HG02885 (cell line): ENCODE measurements around the gene SIRT4.
A peak's percentile ranks its signal among the peaks of the same experiment; 100 is the strongest.

Experiments used
- ATAC-seq: cut with Tn5 transposase; IDR thresholded peaks from one replicate; pipeline ENCODE4 v1.9.1; 2021; ENCODE audit warnings: mild to moderate bottlenecking; ENCODE audit not compliant: unreplicated experiment, poor library complexity

Gene SIRT4

GRCh38 chr12:120276734-120277133, 25.4 kb upstream of the SIRT4 start:
- ATAC-seq, result no peak

- no peak for ATAC-seq
Measured at GRCh38 chr12:120278137-120279069, 23.7 kb upstream of the SIRT4 start.

- ATAC-seq, result no peak
Measured at GRCh38 chr12:120283318-120283717, 18.8 kb upstream of the SIRT4 start.

GRCh38 chr12:120284381-120284780, 17.7 kb upstream of the SIRT4 start:
- ATAC-seq, result no peak

- no peak for ATAC-seq
Measured at GRCh38 chr12:120286768-120287490, 15.2 kb upstream of the SIRT4 start.

- no peak for ATAC-seq
Measured at GRCh38 chr12:120287491-120287890, 14.6 kb upstream of the SIRT4 start.

- no peak for ATAC-seq
Measured at GRCh38 chr12:120290609-120291305, 11.4 kb upstream of the SIRT4 start.

GRCh38 chr12:120292411-120292660, 9.8 kb upstream of the SIRT4 start:
- ATAC-seq, result peak; percentile 2

GRCh38 chr12:120292661-120293531, 9.2 kb upstream of the SIRT4 start, which contains the start of gene RNU4-1:
Gene RNU4-1 (minus strand): TSS chr12:120293237.
- peak; percentile 52 for ATAC-seq

- ATAC-seq, result no peak
Measured at GRCh38 chr12:120314220-120314619, 12.1 kb downstream of the SIRT4 start.

- no peak for ATAC-seq
Measured at GRCh38 chr12:120316798-120317223, 14.7 kb downstream of the SIRT4 start.

GRCh38 chr12:120317224-120318105, 15.3 kb downstream of the SIRT4 start:
- ATAC-seq, result peak; percentile 99

- ATAC-seq, result no peak
Measured at GRCh38 chr12:120321382-120322202, 19.5 kb downstream of the SIRT4 start.

GRCh38 chr12:120323772-120324171, 21.7 kb downstream of the SIRT4 start:
- no peak for ATAC-seq

- no peak for ATAC-seq
Measured at GRCh38 chr12:120324841-120325417, 22.8 kb downstream of the SIRT4 start.

- ATAC-seq, result no peak
Measured at GRCh38 chr12:120327593-120327992, 25.5 kb downstream of the SIRT4 start, which contains the start of gene PLA2G1B. Gene PLA2G1B (minus strand): TSS chr12:120327779. CDS start chr12:120327753, 26 bp downstream.

GRCh38 chr12:120328228-120328627, 26.1 kb downstream of the SIRT4 start:
- ATAC-seq, result no peak

- no peak for ATAC-seq
Measured at GRCh38 chr12:120331390-120331789, 29.3 kb downstream of the SIRT4 start.
